ENCODE results near the gene NOTCH2. TPM values are rescaled to one million over a fixed set of nuclear protein-coding genes. Genes with fewer than 3 reads are reported as not detected.

Gene NOTCH2
- total RNA-seq, 2 experiments from 2014 or later: 90.9 to 95.6 TPM

GRCh38 chr1:119958223-119958622, 111.2 kb downstream of the NOTCH2 start:
- ATAC-seq (no peak), DNase-seq (no peak)
- no peak overlapping the region for H3K4me3 Mint-ChIP-seq
- no peaks in the 10 kb centered on the region for H3K27me3 Mint-ChIP-seq
- peaks cover 42% of the 10 kb centered on the region for H3K36me3 Mint-ChIP-seq
- no peaks in the 10 kb centered on the region for H3K9me3 Mint-ChIP-seq (ENCODE audit: low read depth)
- H3K4me1 Mint-ChIP-seq: peaks cover 36% of the 10 kb centered on the region
- no peak overlapping the region for H3K27ac Mint-ChIP-seq
- CTCF ChIA-PET: no interaction called here

- no peak overlapping the region for H3K27ac Mint-ChIP-seq
- ATAC-seq (no peak), DNase-seq (no peak)
- H3K27me3 Mint-ChIP-seq: no peaks in the 10 kb centered on the region
- H3K4me1 Mint-ChIP-seq: peaks cover 36% of the 10 kb centered on the region
- H3K36me3 Mint-ChIP-seq: peaks cover 42% of the 10 kb centered on the region
- no peak overlapping the region for H3K4me3 Mint-ChIP-seq
- CTCF ChIA-PET: interaction anchor here (1.1 to 1.7 kb wide), 3 partner anchors 9 to 12 kb away, joined by 3 to 9 read pairs (median 5); no protein-coding TSS in a partner anchor
- no peaks in the 10 kb centered on the region for H3K9me3 Mint-ChIP-seq (ENCODE audit: low read depth)
These were observed 113.2 kb downstream of the NOTCH2 start for GRCh38 chr1:119956306-119956705.

GRCh38 chr1:119954476-119955422, 114.7 kb downstream of the NOTCH2 start:
- H3K4me1 Mint-ChIP-seq: peaks cover 36% of the 10 kb centered on the region
- H3K27ac Mint-ChIP-seq: no peak overlapping the region
- no peaks in the 10 kb centered on the region for H3K27me3 Mint-ChIP-seq
- CTCF ChIA-PET: interaction anchor here (1.0 to 1.2 kb wide), 2 partner anchors 87 to 145 kb away, joined by 3 to 4 read pairs; no protein-coding TSS in a partner anchor
- peaks cover 43% of the 10 kb centered on the region for H3K36me3 Mint-ChIP-seq
- no peak overlapping the region for H3K4me3 Mint-ChIP-seq
- no peak for DNase-seq
- no peaks in the 10 kb centered on the region for H3K9me3 Mint-ChIP-seq (ENCODE audit: low read depth)
- peak; percentile 33 for ATAC-seq

- CTCF ChIA-PET: no interaction called here
- H3K9me3 Mint-ChIP-seq (ENCODE audit: low read depth): no peaks in the 10 kb centered on the region
- H3K4me1 Mint-ChIP-seq: peaks cover 40% of the 10 kb centered on the region
- H3K27ac Mint-ChIP-seq: peak overlapping the region; percentile 40
- H3K36me3 Mint-ChIP-seq: peaks cover 44% of the 10 kb centered on the region
- no peak overlapping the region for H3K4me3 Mint-ChIP-seq
- H3K27me3 Mint-ChIP-seq: no peaks in the 10 kb centered on the region
- DNase-seq (no peak), ATAC-seq (no peak)
These were observed 116.0 kb downstream of the NOTCH2 start for GRCh38 chr1:119953266-119953998.

- Mint-ChIP-seq H3K4me3 (no peak overlapping the region), H3K9me3 (ENCODE audit: low read depth) (no peaks in the 10 kb centered on the region), H3K4me1 (peaks cover 38% of the 10 kb centered on the region), H3K27me3 (no peaks in the 10 kb centered on the region), H3K27ac (no peak overlapping the region), H3K36me3 (peaks cover 44% of the 10 kb centered on the region)
- CTCF ChIA-PET: no interaction called here
- no peak for DNase-seq
- no peak for ATAC-seq
These were observed 117.0 kb downstream of the NOTCH2 start for GRCh38 chr1:119952496-119952895.

- no peaks in the 10 kb centered on the region for H3K27me3 Mint-ChIP-seq
- H3K9me3 Mint-ChIP-seq (ENCODE audit: low read depth): no peaks in the 10 kb centered on the region
- H3K36me3 Mint-ChIP-seq: peaks cover 28% of the 10 kb centered on the region
- H3K27ac Mint-ChIP-seq: no peak overlapping the region
- ATAC-seq: peak; percentile 83
- peak; percentile 84 for DNase-seq
- peaks cover 9% of the 10 kb centered on the region for H3K4me1 Mint-ChIP-seq
- CTCF ChIA-PET: interaction anchor here (0.6 to 2.8 kb wide), 23 partner anchors 8 to 227 kb away, joined by 3 to 14 read pairs (median 4); no protein-coding TSS in a partner anchor
- no peak overlapping the region for H3K4me3 Mint-ChIP-seq
These were observed 120.9 kb downstream of the NOTCH2 start for GRCh38 chr1:119948342-119949214.

GRCh38 chr1:119947468-119947867, 122.0 kb downstream of the NOTCH2 start:
- Mint-ChIP-seq H3K4me3 (no peak overlapping the region), H3K36me3 (peaks cover 23% of the 10 kb centered on the region), H3K27me3 (no peaks in the 10 kb centered on the region), H3K27ac (no peak overlapping the region), H3K4me1 (peaks cover 6% of the 10 kb centered on the region), H3K9me3 (ENCODE audit: low read depth) (no peaks in the 10 kb centered on the region)
- CTCF ChIA-PET: interaction anchor here (1.6 to 2.8 kb wide), 7 partner anchors 8 to 138 kb away, joined by 5 to 14 read pairs (median 9); no protein-coding TSS in a partner anchor
- no peak for DNase-seq
- no peak for ATAC-seq

GRCh38 chr1:119946724-119947123, 122.7 kb downstream of the NOTCH2 start:
- no peak overlapping the region for H3K4me3 Mint-ChIP-seq
- CTCF ChIA-PET: interaction anchor here (1.3 to 2.8 kb wide), 4 partner anchors 7 to 75 kb away, joined by 3 to 9 read pairs (median 6); no protein-coding TSS in a partner anchor

GRCh38 chr1:119943216-119943615, 126.2 kb downstream of the NOTCH2 start:
- H3K27me3 Mint-ChIP-seq: no peaks in the 10 kb centered on the region
- no peak overlapping the region for H3K4me3 Mint-ChIP-seq
- DNase-seq (no peak), ATAC-seq (no peak)
- H3K4me1 Mint-ChIP-seq: peaks cover 2% of the 10 kb centered on the region
- H3K36me3 Mint-ChIP-seq: peaks cover 27% of the 10 kb centered on the region
- CTCF ChIA-PET: interaction anchor here (0.7 kb wide), 1 partner anchor 45 kb away, joined by 4 read pairs; no protein-coding TSS in a partner anchor
- H3K9me3 Mint-ChIP-seq (ENCODE audit: low read depth): no peaks in the 10 kb centered on the region
- H3K27ac Mint-ChIP-seq: no peak overlapping the region

More at GRCh38 chr1:119946724-119947123, 122.7 kb downstream of the NOTCH2 start:
- no peak overlapping the region for H3K27ac Mint-ChIP-seq
- ATAC-seq: no peak
- peaks cover 6% of the 10 kb centered on the region for H3K4me1 Mint-ChIP-seq
- H3K9me3 Mint-ChIP-seq (ENCODE audit: low read depth): no peaks in the 10 kb centered on the region
- H3K36me3 Mint-ChIP-seq: peaks cover 21% of the 10 kb centered on the region
- DNase-seq: no peak
- H3K27me3 Mint-ChIP-seq: no peaks in the 10 kb centered on the region

- Mint-ChIP-seq H3K9me3 (ENCODE audit: low read depth) (no peaks in the 10 kb centered on the region), H3K4me1 (peaks cover 2% of the 10 kb centered on the region), H3K36me3 (peaks cover 36% of the 10 kb centered on the region), H3K4me3 (no peak overlapping the region), H3K27me3 (no peaks in the 10 kb centered on the region), H3K27ac (no peak overlapping the region)
- ATAC-seq (no peak), DNase-seq (no peak)
- CTCF ChIA-PET: interaction anchor here (0.9 to 1.3 kb wide), 2 partner anchors 9 to 33 kb away, joined by 3 to 4 read pairs; no protein-coding TSS in a partner anchor
These were observed 128.1 kb downstream of the NOTCH2 start for GRCh38 chr1:119941392-119941791.

- ATAC-seq: no peak
- CTCF ChIA-PET: interaction anchor here (0.9 to 1.3 kb wide), 2 partner anchors 9 to 33 kb away, joined by 3 to 4 read pairs; no protein-coding TSS in a partner anchor
- no peak overlapping the region for H3K4me3 Mint-ChIP-seq
- H3K36me3 Mint-ChIP-seq: peaks cover 41% of the 10 kb centered on the region
- no peaks in the 10 kb centered on the region for H3K9me3 Mint-ChIP-seq (ENCODE audit: low read depth)
- H3K27ac Mint-ChIP-seq: no peak overlapping the region
- H3K4me1 Mint-ChIP-seq: peaks cover 2% of the 10 kb centered on the region
- DNase-seq: no peak
- H3K27me3 Mint-ChIP-seq: no peaks in the 10 kb centered on the region
These were observed 128.8 kb downstream of the NOTCH2 start for GRCh38 chr1:119940697-119941096.

- Mint-ChIP-seq H3K36me3 (peaks cover 68% of the 10 kb centered on the region), H3K27me3 (no peaks in the 10 kb centered on the region), H3K27ac (no peak overlapping the region), H3K9me3 (ENCODE audit: low read depth) (peaks cover 7% of the 10 kb centered on the region), H3K4me3 (no peak overlapping the region), H3K4me1 (no peaks in the 10 kb centered on the region)
- CTCF ChIA-PET: interaction anchor here (0.9 to 1.1 kb wide), 2 partner anchors 11 to 67 kb away, joined by 3 read pairs; no protein-coding TSS in a partner anchor
- ATAC-seq: no peak
- no peak for DNase-seq
These were observed 132.3 kb downstream of the NOTCH2 start for GRCh38 chr1:119937198-119937597.

Data from activated CD8-positive, alpha-beta memory T cell treated with anti-CD3 and anti-CD28 coated beads, Interleukin-2, amount 10 ng/mL, durations not matched to agents 7 days and 5 days (primary cell).